Measurements from ENCODE around the gene PCGF1.

GRCh38 chr2:74530239-74531187, 23.0 kb upstream of the PCGF1 start:
- TF ChIP-seq CTCF (conservative IDR thresholded peaks at IDR 0.05), result no peak
- TF ChIP-seq ZFX (IDR thresholded peaks at IDR 0.05), result no peak

Measured in C4-2B (cell line).